BJ (cell line): Measurements from ENCODE around the gene SLC2A6. TPM values are rescaled to one million over a fixed set of nuclear protein-coding genes. Genes with fewer than 3 reads are reported as not detected.

Experiments used
- CTCF ChIA-PET: fragments of 350-600 bp; formaldehyde crosslinking; extraction: SDS; loops from one replicate; lab custom pipeline; 2021; ENCODE audit warnings: antibody characterized with exemption, inconsistent platforms; lab: Yijun Ruan, JAX
- POLR2A ChIA-PET: fragments of 300-600 bp; sonication (Branson Sonifier 250); formaldehyde crosslinking; extraction: SDS; loops from one replicate; lab custom pipeline; 2021; ENCODE audit warnings: antibody characterized with exemption; lab: Charles Lee
- DNase-seq: peaks from one replicate; pipeline ENCODE4 v3.0.0-alpha.2; 2011; ENCODE audit warnings: low read depth
- H3K27me3 ChIP-seq: 2 replicates; pipeline ENCODE4 v1.6.0; 2011; ENCODE audit warnings: low read length; ENCODE audit not compliant: control insufficient read depth, insufficient read depth
- H3K36me3 ChIP-seq: 2 replicates; pipeline ENCODE4 v1.5.1; 2011; ENCODE audit warnings: low read length; ENCODE audit not compliant: control insufficient read depth, insufficient read depth
- H3K4me3 ChIP-seq: 2 replicates; pipeline ENCODE4 v1.5.1; 2011; ENCODE audit warnings: low read depth, mild to moderate bottlenecking, control low read depth, low read length
- polyA plus RNA-seq: library from polyadenylated mRNA; depleted of rRNA; stranded (reverse); fragments of >200 nt; gene quantifications from 2 replicates; pipeline ENCODE4 v1.2.3, GENCODE V29; 2011; rRNA removed
- TF ChIP-seq, protein P1 (sequence below): IDR thresholded peaks from 2 replicates; pipeline ENCODE4 v1.5.1; 2011; ENCODE audit warnings: low read depth, mild to moderate bottlenecking, control low read depth, inconsistent platforms, low read length, moderate library complexity; ENCODE audit not compliant: insufficient read depth

The SLC2A6 gene
- polyA plus RNA-seq, 1 experiment = 9.0 TPM

DNA sequence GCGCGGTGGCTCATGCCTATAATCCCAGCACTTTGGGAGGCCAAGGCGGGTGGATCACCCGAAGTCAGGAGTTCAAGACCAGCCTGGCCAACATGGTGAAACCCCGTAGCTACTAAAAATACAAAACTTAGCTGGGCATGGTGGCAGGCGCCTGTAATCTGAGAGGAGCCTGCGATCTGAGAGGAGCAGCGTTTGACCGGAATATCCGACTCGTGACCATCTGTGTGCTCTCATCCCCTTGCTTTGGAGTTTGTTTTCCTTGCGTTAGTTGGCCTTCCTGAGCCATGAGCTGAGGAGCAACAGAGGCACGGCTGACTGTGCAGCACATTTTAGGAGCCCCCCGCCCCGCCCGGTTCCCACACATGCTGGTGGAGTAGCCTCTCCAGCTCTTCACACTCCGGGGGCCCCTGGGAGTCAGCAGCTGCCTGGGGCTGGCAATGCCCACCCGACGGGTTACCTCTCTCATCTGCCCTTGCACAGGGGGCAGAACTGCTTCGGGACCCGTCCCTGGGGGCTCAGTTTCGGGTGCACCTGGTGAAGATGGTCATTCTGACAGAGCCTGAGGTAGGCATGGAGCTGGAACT, 53.8 kb downstream of the SLC2A6 start:
- TF ChIP-seq, protein P1, sequence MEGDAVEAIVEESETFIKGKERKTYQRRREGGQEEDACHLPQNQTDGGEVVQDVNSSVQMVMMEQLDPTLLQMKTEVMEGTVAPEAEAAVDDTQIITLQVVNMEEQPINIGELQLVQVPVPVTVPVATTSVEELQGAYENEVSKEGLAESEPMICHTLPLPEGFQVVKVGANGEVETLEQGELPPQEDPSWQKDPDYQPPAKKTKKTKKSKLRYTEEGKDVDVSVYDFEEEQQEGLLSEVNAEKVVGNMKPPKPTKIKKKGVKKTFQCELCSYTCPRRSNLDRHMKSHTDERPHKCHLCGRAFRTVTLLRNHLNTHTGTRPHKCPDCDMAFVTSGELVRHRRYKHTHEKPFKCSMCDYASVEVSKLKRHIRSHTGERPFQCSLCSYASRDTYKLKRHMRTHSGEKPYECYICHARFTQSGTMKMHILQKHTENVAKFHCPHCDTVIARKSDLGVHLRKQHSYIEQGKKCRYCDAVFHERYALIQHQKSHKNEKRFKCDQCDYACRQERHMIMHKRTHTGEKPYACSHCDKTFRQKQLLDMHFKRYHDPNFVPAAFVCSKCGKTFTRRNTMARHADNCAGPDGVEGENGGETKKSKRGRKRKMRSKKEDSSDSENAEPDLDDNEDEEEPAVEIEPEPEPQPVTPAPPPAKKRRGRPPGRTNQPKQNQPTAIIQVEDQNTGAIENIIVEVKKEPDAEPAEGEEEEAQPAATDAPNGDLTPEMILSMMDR = no peak
- Histone ChIP-seq H3K4me3 (no peak overlapping the region), H3K36me3 (no peaks in the 10 kb centered on the region), H3K27me3 (peaks cover 9% of the 10 kb centered on the region)
- no peak for DNase-seq
- ChIA-PET POLR2A (no interaction called here), CTCF (interaction anchor here (1.1 kb wide), 1 partner anchor 19 kb away, joined by 3 read pairs; no protein-coding TSS in a partner anchor)

DNA sequence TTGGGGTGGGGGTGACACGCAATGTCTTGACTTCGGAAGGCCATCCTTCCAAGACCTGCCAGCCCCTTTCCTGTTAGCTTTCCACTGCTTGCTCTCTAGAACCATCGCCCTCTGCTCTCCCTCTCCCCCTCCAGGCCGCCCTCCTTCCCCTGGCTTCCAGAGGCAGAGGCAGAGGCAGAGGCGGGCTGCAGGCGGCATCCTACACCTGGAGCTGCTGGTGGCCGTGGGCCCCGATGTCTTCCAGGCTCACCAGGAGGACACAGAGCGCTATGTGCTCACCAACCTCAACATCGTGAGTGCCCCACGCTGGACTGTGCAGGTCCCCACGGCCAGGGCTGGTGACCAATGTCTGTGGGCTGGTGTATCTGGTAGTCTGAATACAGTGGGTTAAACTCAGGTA, 54.7 kb downstream of the SLC2A6 start:
- ChIA-PET POLR2A (no interaction called here), CTCF (no interaction called here)
- no peak for DNase-seq
- peaks cover 8% of the 10 kb centered on the region for H3K27me3 ChIP-seq
- TF ChIP-seq, protein P1 = no peak
- no peak overlapping the region for H3K4me3 ChIP-seq
- no peaks in the 10 kb centered on the region for H3K36me3 ChIP-seq

DNA sequence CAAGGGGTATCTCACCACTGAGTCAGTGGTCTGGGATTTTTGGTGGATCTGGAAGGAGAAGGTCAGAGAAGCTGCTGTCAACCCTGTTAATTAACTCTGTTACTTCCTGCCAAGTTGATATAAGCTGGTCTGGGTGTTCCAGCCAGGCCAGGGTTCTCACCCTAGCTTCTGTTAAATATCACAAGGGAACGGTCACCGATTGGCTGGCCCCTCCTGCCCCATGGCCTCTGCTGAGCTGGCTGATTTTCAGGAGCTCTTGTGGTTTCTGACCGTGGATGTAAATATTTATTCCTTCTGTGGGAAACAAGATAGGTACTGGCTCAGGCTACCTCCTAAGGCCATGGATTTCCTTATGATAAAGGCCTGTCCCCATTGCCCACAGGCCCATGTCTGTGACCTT, 55.7 kb downstream of the SLC2A6 start:
- ChIA-PET POLR2A (interaction anchor here (0.7 kb wide), 1 partner anchor 76 kb away, joined by 4 read pairs; the partner anchor contains the start of gene MED22), CTCF (no interaction called here)
- Histone ChIP-seq H3K27me3 (peaks cover 7% of the 10 kb centered on the region), H3K36me3 (no peaks in the 10 kb centered on the region), H3K4me3 (no peak overlapping the region)
- TF ChIP-seq, protein P1 = no peak
- DNase-seq = no peak

DNA sequence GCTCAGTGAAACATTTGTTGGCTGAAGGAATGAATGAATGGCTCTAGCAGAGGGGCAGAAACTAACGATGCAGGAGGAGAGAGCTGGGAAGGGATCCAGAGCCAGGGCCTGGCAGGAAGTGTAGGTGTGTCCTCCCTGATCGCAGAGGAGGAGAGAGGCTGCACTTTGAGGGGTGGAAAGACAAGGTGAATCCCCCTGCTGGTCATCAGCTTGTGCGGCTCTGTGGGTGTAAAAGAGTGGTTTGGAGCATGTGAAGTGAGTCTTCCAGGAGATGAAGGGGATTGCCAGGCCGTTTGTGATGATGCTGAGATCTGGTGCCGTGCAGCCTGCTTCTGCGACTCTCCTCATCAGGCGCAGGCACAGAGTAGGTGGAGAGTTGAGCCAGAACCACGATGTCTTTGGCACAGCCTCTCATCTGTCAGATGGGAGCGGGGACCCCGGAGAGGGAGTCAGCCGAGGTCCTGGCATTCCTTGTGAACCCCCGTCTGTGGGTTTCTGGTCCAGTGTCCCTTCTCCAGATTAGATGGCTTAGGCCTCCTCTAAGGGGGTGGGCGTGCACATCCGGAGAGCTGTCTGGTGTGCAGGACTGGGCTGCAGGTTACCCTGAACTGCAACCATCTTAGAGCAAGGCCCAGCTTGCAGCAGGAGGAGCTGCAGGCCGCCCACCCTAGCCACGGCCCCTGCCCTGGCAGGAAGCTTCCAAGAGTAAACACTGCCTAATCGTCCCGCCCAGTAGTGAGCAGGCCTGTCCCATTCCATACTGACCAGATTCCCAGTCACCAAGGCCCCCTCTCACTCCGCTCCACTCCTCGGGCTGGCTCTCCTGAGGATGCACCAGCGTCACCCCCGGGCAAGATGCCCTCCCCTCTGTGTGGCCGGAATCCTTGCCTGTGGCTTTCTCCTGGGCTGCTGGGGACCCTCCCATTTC, 57.0 kb downstream of the SLC2A6 start, which contains the start of gene ADAMTS13:
Gene ADAMTS13, plus strand, starts transcription at position 753 of the 928 bp plus-strand sequence. Its CDS starts 77 bp downstream, at position 830.
- TF ChIP-seq, protein P1 = no peak
- Histone ChIP-seq H3K36me3 (no peaks in the 10 kb centered on the region), H3K27me3 (peaks cover 2% of the 10 kb centered on the region; the same call in 1 of the 2 replicates), H3K4me3 (no peak within 1 kb of the TSS)
- ChIA-PET CTCF (interaction anchor here (1.0 kb wide), 1 partner anchor 9 kb away, joined by 3 read pairs; no protein-coding TSS in a partner anchor), POLR2A (no interaction called here)
- DNase-seq = no peak

Other genes with a start within 250 kb of the SLC2A6 start
- gene ABO, start 203.9 kb downstream of the SLC2A6 start, polyA plus RNA-seq = not detected in 2 replicates
- 8.4 and 9.4 TPM in 2 replicates for gene SURF6, start 142.9 kb downstream of the SLC2A6 start, polyA plus RNA-seq
- gene MED22, start 131.0 kb downstream of the SLC2A6 start, polyA plus RNA-seq = 18.4 and 28.3 TPM in 2 replicates
- gene RPL7A, start 130.9 kb downstream of the SLC2A6 start, polyA plus RNA-seq = 2,964 and 3,329 TPM in 2 replicates
- 36.0 and 46.1 TPM in 2 replicates for gene SURF1, start 122.6 kb downstream of the SLC2A6 start, polyA plus RNA-seq
- 9.0 and 10.0 TPM in 2 replicates for gene SURF2, start 122.5 kb downstream of the SLC2A6 start, polyA plus RNA-seq
- 259 and 401 TPM in 2 replicates for gene SURF4, start 103.0 kb downstream of the SLC2A6 start, polyA plus RNA-seq
- gene STKLD1, start 102.7 kb downstream of the SLC2A6 start, polyA plus RNA-seq = 0.70 and 1.2 TPM in 2 replicates
- gene REXO4, start 61.1 kb downstream of the SLC2A6 start, polyA plus RNA-seq = 22.7 and 24.0 TPM in 2 replicates
- gene ADAMTS13, start 56.7 kb downstream of the SLC2A6 start, polyA plus RNA-seq = 1.3 and 2.4 TPM in 2 replicates
- gene CACFD1, start 19.1 kb downstream of the SLC2A6 start, polyA plus RNA-seq = 15.8 and 19.1 TPM in 2 replicates
- gene MYMK, start 45.9 kb upstream of the SLC2A6 start, polyA plus RNA-seq = not detected in 2 replicates
- not detected in 2 replicates for gene ADAMTSL2, start 55.6 kb upstream of the SLC2A6 start, polyA plus RNA-seq
- not detected in 2 replicates for gene FAM163B, start 130.3 kb upstream of the SLC2A6 start, polyA plus RNA-seq
- gene DBH, start 157.3 kb upstream of the SLC2A6 start, polyA plus RNA-seq = not detected in 2 replicates